Body of pancreas (tissue), 4 donors: ENCODE measurements around the gene ST3GAL3. TPM values are rescaled to one million over a fixed set of nuclear protein-coding genes. Genes with fewer than 3 reads are reported as not detected.
A peak's percentile ranks its signal among the peaks of the same experiment; 100 is the strongest.
"Not testable (repeated sequence)": the region's sequence is repeated elsewhere in the genome, so short reads cannot be mapped to it uniquely, and the experiment has no call there.

ENCODE experiments used
- ATAC-seq: fragments of 150-250 bp; one replicate; pipeline ENCODE4 v1.9.1; 2016
- DNase-seq, 4 donors: peaks; one replicate each; pipeline ENCODE4 v3.0.0-alpha.2; 2019
- H3K27ac ChIP-seq, 4 donors: fragments of 200-600 bp; sonication (generic); 1 replicate in 3 of 4; 2 replicates in 1 of 4; pipeline versions ENCODE4 v1.5.1 to v1.6.1; 2016 to 2019; ENCODE audit warnings: mild to moderate bottlenecking in 1 of 4, mixed read lengths in 1 of 4, moderate library complexity in 1 of 4
- H3K27me3 ChIP-seq, 2 donors: fragments of 200-600 bp; sonication (generic); one replicate each; pipeline ENCODE4 v1.6.0; 2016; ENCODE audit warnings: mild to moderate bottlenecking in 1 of 2
- H3K36me3 ChIP-seq, 2 donors: fragments of 200-600 bp; sonication (generic); replicated peaks in 1 of 2; 2 replicates each; pipeline ENCODE4 v1.5.1; 2016; ENCODE audit warnings: low read depth in 2 of 2; ENCODE audit not compliant: insufficient read depth in 1 of 2
- H3K4me1 ChIP-seq: fragments of 200-600 bp; sonication (generic); one replicate; pipeline ENCODE4 v1.6.0; 2016
- H3K4me3 ChIP-seq, 2 donors: fragments of 200-600 bp; sonication (generic); 1 replicate in 1 of 2; 2 replicates in 1 of 2; pipeline ENCODE4 v1.5.1; 2016 to 2019
- H3K9me3 ChIP-seq, 3 donors: fragments of 200-600 bp; sonication (generic); 1 replicate in 2 of 3; 2 replicates in 1 of 3; pipeline ENCODE4 v1.5.1; 2016
- POLR2A ChIP-seq, 3 donors: fragments of 450-650 bp; IDR thresholded peaks; one replicate each; pipeline ENCODE4 v1.6.1; 2016; ENCODE audit warnings: antibody characterized with exemption in 3 of 3, mild to moderate bottlenecking in 2 of 3
- WGBS, 2 donors: methylation state at CpG; one replicate each; pipeline ENCODE4 v1.1.5; 2017; 5-methylcytosine and 5-hydroxymethylcytosine counted together
- intact Hi-C: fragments of 100-400 bp; cut with DNase I; formaldehyde crosslinking; loops from one replicate; pipeline ENCODE4 v1.15.1; 2023
- total RNA-seq, 2 donors: library from RNA; depleted of rRNA; stranded (reverse); fragments of >200 nt; gene quantifications; one replicate each; pipeline ENCODE4 v1.1.0, GENCODE V29; 2016
- TF ChIP-seq, protein P1 (sequence below), 7 experiments: fragments of 450-650 bp in 4 of 7; fragments of 200-600 bp in 3 of 7; sonication (generic) in 3 of 7; IDR thresholded peaks; one replicate each; pipeline ENCODE4 v1.5.1; 2016 to 2019; ENCODE audit warnings: antibody characterized with exemption in 7 of 7

The ST3GAL3 gene
- total RNA-seq, 2 donors from 2014 or later: 14.5 to 15.2 TPM

DNA sequence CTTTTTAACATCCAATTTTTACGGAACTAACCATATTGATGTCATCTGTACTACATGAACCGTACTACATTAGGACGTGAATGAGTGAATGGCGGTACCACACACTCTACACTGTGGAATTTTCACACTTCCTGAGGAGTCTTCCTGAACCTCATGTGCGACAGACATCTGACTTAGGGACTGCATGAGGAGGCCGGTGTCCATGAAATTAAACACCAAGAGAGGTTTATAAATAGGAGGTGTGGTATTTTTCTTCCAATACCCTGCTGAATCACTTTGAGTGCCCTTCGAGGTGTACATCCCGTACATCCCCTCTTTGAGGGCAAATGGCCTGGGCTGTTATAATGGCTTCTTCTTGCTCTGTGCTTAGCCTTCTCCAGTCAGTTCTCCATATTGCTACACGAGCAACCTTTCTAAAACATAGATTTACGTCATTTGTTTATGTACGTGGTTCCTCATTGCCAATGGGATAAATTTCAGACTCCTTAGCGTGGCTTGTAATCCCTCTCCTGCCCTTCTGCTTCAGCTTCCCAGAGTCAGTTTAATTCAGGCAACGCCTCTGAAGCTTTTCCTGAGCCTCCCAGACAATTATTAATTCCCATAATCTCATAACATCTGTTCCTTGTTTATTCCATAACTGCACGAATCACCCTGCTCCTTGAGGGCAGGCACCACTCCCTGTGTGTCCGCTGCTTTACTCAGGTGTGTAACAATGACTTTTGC lies 9.4 kb downstream of the ST3GAL3 start:
- Histone ChIP-seq H3K4me1 (no peaks in the 10 kb centered on the region), H3K27me3 (no peaks in the 10 kb centered on the region), H3K36me3 (no peaks in the 10 kb centered on the region), H3K27ac (no peak overlapping the region), H3K9me3 (no peaks in the 10 kb centered on the region), H3K4me3 (no peak overlapping the region)
- intact Hi-C loops: no loop called here
- WGBS, 2 donors: 92 to 93% methylated on average over 15 of the region's 15 CpGs
- TF ChIP-seq POLR2A (IDR thresholded peaks at IDR 0.05): no peak
- TF ChIP-seq, protein P1, sequence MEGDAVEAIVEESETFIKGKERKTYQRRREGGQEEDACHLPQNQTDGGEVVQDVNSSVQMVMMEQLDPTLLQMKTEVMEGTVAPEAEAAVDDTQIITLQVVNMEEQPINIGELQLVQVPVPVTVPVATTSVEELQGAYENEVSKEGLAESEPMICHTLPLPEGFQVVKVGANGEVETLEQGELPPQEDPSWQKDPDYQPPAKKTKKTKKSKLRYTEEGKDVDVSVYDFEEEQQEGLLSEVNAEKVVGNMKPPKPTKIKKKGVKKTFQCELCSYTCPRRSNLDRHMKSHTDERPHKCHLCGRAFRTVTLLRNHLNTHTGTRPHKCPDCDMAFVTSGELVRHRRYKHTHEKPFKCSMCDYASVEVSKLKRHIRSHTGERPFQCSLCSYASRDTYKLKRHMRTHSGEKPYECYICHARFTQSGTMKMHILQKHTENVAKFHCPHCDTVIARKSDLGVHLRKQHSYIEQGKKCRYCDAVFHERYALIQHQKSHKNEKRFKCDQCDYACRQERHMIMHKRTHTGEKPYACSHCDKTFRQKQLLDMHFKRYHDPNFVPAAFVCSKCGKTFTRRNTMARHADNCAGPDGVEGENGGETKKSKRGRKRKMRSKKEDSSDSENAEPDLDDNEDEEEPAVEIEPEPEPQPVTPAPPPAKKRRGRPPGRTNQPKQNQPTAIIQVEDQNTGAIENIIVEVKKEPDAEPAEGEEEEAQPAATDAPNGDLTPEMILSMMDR (IDR thresholded peaks at IDR 0.05): no peak
- no peak for ATAC-seq
- DNase-seq: no peak

DNA sequence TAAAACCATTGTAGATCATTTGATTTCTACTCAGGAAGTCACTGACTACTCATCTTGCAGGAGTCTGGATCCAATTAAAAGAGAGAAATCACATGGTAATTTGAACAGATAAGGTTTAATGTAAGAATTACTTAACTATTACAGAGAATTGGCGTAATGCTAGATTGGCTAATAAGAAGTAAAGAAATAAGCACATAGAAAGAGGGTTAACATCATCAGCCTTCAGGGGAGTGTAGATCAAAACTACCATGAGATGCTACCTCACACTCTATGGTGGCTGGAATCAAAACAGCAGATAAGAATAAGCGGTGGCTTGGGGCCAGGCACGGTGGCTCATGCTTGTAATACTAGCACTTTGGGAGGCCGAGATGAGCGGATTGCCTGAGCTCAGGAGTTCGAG lies 11.7 kb downstream of the ST3GAL3 start:
- Histone ChIP-seq H3K9me3 (no peaks in the 10 kb centered on the region), H3K27ac (no peak overlapping the region), H3K27me3 (no peaks in the 10 kb centered on the region), H3K36me3 (no peaks in the 10 kb centered on the region), H3K4me1 (no peaks in the 10 kb centered on the region), H3K4me3 (no peak overlapping the region)
- TF ChIP-seq POLR2A (IDR thresholded peaks at IDR 0.05): no peak
- TF ChIP-seq, protein P1 (IDR thresholded peaks at IDR 0.05): no peak
- ATAC-seq (no peak), DNase-seq (no peak)
- 88 to 92% methylated on average over 6 of the region's 6 CpGs for WGBS, 2 donors
- intact Hi-C loops: no loop called here

DNA sequence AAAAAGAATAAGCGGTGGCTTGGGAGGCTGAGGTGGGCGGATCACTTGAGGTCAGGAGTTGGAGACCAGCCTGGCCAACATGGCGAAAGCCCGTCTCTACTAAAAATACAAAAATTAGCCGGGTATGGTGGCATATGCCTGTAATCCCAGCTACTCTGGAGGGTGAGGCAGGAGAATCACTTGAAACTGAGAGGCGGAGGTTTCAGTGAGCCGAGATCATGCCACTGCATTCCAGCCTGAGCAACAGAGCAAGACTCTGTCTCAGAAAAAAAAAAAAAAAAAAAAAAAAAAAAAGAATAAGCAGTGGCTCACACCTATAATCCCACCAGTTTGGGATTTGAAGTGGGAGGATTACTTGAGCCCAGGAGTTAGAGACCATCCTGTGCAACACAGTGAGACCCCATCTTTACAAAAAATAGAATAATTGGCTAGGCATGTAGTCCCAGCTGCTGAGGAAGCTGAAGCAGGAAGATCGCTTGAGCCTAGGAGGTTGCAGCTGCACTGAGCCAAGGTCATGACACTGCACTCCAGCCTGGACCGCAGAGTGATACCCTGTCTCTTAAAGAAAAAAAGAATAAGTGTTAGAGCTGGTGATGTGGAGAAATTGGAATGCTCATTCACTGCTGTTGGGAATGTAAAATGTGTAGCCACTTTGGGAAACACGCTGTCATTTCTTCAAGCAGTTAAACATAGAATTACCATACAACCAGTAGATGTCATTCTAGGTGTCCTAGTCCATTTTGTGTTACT lies 12.5 kb downstream of the ST3GAL3 start:
- H3K4me1 ChIP-seq, H3K9me3 ChIP-seq, H3K27ac ChIP-seq, H3K27me3 ChIP-seq, H3K4me3 ChIP-seq, H3K36me3 ChIP-seq, ATAC-seq, intact Hi-C loops: not testable (repeated sequence)
- peak in 1 of 4 donors; percentile 12 for DNase-seq
- WGBS, 2 donors: 88 to 94% methylated on average over 10 of the region's 10 CpGs

DNA sequence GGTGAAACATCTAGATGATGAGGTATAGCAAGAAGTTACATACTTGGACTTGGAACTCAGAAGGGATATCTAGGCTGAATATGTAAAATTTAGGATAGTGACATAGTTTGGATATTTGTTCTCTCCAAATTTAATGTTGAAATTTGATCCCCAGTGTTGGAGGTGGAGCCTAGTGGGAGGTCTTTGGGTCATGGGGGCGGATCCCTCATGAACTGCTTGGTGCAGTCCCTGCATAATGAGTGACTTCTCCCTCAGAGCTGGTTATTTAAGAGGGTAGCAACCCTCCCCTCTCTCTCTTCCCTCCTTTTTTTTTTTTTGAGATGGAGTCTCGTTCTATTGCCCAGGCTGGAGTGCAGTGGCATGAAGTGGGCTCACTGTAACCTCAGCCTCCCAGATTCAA lies 15.5 kb downstream of the ST3GAL3 start:
- intact Hi-C loops: no loop called here
- 92 to 96% methylated on average over 2 of the region's 2 CpGs for WGBS, 2 donors
- TF ChIP-seq POLR2A (IDR thresholded peaks at IDR 0.05): no peak
- TF ChIP-seq, protein P1 (IDR thresholded peaks at IDR 0.05): no peak

DNA sequence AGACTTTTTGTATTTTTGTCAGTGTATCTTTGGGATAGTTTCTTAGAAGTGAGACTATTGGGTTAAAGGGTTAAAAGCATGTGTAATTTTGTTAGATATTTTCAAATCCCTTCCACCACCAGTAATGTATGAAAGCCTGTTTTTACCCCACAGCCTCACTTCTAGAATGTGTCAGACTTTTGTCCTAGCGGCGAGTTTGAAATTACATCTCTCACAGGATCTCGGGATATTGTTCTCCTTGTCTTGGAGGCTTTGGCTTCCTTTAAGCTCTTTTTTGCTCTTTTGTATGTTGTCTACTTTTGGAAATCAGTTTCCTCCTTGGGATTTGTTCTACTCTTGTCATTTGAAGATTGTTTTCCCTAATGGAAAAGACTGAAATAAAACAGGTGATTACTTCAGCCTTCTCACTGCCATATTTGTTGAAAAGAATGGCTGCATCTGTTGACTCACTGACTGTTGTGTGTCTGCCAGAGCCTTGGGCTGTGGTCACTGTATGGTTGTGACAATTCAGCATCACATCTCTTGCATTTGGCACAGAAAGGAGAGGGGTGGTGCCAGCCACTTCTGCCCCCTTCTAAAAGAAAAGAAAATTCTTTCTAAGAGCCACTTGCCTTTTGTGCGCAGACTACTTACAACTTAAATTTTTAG lies 22.6 kb downstream of the ST3GAL3 start:
- TF ChIP-seq, protein P1 (IDR thresholded peaks at IDR 0.05): no peak
- no peak for TF ChIP-seq POLR2A (IDR thresholded peaks at IDR 0.05)
- intact Hi-C loops: no loop called here

More for the DNA sequence above, 15.5 kb downstream of the ST3GAL3 start:
- no peak overlapping the region for H3K27ac ChIP-seq
- DNase-seq: no peak
- no peaks in the 10 kb centered on the region for H3K36me3 ChIP-seq
- H3K4me3 ChIP-seq: no peak overlapping the region
- no peaks in the 10 kb centered on the region for H3K27me3 ChIP-seq
- no peaks in the 10 kb centered on the region for H3K4me1 ChIP-seq
- ATAC-seq: no peak
- no peaks in the 10 kb centered on the region for H3K9me3 ChIP-seq

More for the DNA sequence above, 22.6 kb downstream of the ST3GAL3 start:
- Histone ChIP-seq H3K36me3 (no peaks in the 10 kb centered on the region), H3K9me3 (no peaks in the 10 kb centered on the region), H3K4me3 (no peak overlapping the region), H3K27ac (no peak overlapping the region), H3K27me3 (no peaks in the 10 kb centered on the region), H3K4me1 (no peaks in the 10 kb centered on the region)
- whole genome bisulfite sequencing, 2 donors: 96 to 97% methylated on average over 4 of the region's 4 CpGs
- no peak for ATAC-seq
- DNase-seq: no peak
